Activated T-cell treated with anti-CD3 and anti-CD28 coated beads, Interleukin-2, amount 50 U/mL, for 48 hours (primary cell): ENCODE results near the gene CIAO3.
"Not testable (repeated sequence)": the region's sequence is repeated elsewhere in the genome, so short reads cannot be mapped to it uniquely, and the experiment has no call there.

Source experiments
- DNase-seq, 2 experiments: peaks; one replicate each; pipeline ENCODE4 v3.0.0-alpha.2; 2020

Gene CIAO3

DNA sequence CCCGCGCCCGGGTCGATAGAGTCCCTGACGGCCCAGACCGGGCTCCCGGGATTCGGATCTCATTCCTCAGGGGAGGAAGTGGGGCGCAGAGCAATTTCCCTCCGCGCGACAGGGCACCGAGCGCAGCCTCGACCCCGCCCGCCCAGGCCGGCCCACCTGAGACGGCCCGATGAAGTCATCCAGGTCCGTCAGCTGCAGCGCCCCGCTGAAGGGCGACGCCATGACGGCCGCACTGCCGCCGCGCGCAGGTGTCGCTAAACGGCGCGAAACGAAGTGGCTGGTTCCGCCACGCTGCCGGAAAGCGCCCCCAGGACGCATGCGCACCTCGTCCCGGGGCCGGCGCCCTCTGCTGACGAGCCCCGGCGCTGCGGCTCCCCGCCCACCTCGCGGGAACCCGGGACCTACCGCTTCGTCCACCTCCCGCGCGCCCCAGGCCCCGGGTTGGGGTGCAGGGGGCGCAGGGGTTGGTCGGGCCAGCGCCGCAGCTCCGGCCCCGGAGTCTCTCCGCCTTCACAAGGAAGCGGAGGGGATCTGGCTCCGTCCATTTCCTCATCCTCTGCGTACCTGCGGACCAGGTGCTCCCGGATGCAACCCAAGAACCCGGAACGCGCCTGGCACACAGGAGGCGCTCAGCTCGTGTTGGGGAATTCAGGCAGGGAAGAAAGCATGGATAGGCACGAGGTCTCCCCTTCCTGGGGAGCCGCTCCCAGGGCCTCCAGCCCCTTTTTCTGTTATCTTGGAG, at the start of gene CIAO3:
CIAO3 (minus strand) TSS at position 234 of the 742 bp plus-strand sequence; CDS start at position 222, 12 bp downstream.
- DNase-seq, result peak; percentile 95 to 96

DNA sequence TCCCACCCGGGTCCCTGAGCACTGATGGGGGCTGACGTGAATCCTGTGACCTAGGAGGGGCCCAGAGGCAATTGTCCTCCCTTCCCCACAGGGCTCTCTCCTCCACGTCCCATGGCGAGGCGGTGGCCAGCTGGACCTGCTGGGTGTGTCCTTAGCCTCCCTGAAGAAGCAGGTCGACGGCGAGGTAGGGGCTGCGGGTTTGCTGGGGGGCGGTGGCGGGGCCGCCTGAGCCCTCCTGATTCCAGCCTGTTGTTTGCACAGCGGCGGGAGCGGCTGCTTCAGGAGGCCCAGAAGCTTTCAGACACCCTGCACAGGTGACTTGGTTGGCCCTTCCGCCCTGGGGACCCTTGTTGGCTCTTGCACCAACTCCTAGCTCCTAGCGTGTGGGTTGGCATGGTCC, 49.3 kb upstream of the CIAO3 start:
- DNase-seq, result no peak

DNA sequence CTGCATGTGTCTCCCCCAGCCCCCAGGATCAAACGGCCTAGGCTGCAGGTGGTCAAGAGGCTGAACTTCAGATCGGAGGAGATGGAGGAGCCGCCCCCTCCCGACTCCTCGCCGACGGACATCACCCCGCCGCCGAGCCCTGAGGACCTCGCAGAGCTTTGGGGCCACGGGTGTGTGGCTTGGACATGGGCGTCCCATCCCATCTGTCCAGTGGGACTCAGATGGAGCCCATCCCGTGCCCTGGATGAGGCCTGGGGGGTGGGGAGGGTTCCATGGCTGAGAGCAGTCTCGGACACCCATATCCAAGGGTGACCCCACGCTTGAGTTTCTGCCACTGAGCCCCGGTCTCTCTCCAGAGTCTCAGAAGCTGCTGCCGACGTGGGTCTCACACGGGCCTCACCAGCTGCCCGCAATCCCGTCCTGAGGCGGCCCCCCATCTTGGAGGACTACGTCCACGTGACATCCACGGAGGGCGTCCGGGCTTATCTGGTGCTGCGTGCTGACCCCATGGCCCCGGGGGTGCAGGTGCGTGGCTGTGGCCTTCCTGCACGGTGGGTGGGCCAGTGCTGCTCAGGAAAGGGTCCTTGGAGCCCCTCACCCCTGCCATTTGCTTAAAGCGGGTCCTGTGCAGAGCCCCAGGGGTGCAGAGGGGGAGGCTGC, 48.5 kb upstream of the CIAO3 start:
- no peak for DNase-seq

DNA sequence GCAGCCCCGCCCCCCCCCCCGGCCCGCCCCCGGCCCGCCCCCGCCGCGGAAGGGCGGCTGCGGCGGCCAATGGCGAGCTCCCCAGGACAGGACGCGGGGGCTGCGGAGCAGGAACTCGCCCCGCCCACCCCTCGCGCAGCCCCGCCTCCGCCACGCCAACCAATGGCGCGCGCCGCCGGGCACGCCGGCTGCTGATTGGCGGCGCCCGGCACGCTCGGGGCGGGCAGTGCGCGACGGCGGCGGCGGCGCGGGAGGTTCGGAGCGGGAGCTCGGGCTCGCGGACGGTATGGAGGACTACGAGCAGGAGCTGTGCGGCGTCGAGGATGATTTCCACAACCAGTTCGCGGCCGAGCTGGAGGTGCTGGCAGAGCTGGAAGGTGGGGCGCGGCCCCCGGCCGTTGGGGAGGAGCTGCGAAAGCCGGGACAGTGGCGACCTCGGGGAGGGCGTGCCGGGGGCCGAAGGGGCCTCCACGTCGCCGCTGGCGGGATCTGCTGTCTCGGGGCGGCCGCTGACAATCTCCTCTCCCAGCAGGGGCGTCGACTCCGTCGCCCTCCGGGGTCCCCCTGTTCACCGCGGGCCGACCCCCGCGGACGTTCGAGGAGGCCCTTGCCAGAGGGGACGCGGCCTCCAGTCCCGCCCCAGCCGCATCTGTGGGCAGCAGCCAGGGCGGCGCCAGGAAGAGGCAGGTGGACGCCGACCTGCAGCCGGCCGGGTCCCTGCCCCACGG, 47.8 kb upstream of the CIAO3 start, which contains the start of gene CHTF18:
CHTF18 (plus strand) TSS at position 222 of the 728 bp plus-strand sequence; CDS start at position 287, 65 bp downstream.
- peak; percentile 94 to 97 for DNase-seq

DNA sequence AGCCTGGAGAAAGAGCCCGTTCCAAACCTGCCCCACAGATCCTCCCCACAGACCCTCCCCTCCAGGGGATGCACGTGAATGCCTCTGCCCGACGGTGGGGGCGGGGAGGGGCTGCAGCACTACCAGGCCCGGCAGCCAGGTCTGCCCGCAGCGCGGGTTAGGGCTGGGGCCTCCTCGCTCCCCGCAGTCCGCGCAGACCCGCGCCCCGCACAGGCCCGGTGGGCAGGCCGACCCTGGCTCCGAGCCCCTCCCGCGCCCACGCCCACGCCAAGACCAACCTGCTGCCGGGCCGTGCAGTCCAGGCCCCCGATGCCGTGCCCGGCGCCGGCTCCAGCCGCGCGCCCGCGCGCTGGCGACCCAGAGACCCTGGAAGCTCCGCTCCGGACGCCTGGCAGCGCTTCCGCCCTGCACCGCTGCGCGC, 47.2 kb upstream of the CIAO3 start, which contains the start of gene RPUSD1:
RPUSD1 (minus strand) TSS at position 404 of the 421 bp plus-strand sequence. CDS start 644 bp downstream, outside the sequence.
- no peak for DNase-seq

DNA sequence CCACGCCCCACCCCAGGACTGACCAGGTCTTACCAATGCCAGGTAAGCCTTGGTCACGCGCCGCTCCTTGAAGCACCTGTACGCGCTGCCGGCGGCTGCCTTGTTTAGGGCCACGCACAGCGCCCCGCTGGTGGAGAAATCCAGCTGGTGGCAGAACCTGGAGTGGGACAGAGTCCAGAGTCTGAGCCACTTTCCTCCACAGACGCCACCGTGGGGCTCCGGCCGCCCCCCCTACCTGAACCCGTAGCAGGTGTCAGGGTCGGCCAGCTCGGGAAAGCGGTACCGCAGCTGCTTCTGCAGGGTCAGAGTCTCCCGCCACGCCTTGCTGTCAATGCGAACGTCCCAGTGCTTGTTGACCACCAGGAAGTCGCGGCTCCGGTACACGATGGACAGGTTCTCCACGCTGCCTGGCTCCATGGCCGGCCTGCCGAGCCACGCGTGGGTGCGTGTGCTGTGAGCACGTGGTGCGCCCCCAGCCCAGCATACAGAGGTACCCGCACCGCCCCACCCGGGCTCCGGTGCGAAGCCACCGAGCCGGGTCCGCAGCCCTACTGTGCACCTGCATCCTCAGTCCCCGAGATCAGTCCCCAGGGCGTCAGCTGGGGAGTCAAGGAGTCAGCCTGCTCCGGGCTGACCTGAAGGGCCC, 46.6 kb upstream of the CIAO3 start:
- no peak for DNase-seq

DNA sequence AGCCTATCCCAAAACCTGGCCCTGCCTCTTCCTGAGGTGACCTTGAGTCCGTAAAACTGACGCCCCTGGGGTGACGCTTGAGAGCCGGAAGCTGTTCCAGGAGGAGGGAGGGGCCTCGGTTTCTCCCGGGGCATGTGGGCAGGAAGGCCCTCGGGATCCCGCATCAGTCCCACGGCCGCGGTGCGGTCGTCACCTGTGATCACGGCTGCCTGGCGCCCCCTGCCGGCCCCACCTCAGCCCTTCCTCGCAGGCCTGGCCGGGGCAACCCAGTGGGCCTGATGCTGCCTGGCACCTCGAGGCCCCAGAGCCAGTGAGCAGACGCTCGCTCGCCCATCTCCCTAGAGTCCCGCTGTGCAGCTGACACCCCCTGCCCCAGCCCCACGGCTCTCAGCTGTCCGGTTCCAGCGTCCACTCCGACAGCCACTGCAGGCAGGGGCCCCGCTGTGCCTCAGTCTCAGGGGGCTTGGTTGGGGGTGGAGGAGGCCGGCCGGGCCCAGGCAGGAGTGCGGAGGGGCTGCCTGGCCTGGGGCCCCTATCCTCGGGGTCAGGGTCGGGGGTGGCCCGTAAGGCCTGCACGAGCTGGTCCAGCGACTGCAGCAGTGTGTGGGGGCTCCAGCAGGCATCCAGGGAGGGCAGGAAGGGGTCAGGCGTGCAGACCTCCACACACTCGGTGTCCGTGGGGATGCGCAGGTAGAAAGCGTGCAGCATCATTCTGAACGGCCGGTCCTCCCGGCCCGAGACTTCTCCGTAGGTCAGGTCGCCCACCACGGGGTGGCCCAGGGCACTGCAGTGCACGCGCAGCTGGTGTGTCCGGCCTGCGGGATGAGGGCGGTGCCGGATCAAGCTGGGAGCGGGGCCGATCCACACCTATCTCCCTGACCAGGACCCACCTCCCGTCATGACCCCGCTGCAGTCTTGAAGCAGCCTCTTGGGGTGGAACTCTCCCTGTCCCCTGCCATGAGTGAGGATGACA, 45.1 kb upstream of the CIAO3 start:
- DNase-seq, result peak; percentile 85 to 88

DNA sequence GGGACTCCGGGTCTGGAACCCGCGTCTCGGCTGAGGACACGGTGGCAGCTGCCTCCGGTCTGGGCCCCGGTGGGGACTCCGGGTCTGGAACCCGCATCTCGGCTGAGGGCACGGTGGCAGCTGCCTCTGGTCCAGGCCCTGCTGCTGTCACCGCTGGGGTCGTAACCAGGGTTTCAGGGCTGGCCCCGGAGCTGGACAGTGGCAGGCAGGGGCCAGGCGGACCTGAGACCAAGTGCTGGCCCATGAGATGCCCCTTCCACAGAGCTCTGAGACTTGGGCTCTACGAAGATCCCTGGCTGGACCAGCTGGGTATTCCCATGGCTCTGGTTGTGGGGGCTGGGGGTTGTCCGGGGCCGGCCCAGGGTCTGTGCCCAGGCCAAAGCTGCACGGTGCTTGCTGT, 43.6 kb upstream of the CIAO3 start:
- no peak for DNase-seq

DNA sequence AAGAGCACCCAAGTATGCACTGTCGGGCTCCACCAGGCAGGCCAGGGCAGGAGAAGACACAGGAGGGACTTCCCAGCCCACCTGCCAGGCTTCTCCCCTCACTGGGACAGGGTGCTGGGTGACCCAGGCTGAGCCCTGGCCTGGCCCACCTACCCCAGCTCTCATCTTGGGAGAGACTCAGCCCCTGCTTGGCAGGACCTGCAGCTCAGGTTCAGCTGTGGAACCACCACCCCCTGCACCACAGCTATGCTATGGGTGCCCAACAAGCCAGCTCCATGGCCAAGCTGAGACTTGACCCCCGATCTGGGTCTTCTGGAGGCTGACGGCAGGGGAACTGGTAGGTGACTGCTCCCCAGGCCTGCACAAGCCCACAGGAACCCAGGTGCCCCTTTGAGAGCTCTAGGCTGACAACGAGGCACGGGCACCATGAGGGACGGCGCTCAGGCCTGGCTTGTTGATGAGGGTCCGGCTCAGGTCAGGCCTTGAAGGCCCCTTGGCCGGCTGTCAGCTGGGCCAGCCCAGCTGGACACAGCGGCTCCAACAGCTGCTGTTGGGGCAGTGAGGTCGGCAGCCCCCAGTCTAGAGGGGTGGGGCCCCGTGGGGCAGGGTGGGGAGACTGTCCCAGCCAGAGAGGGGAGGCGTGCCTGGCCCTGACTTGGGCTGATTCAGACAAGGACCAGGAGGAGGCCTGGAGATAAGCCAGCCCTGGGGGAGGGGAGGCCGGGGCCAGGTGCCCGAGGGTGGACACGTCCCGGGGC, 42.8 kb upstream of the CIAO3 start:
- no peak for DNase-seq

DNA sequence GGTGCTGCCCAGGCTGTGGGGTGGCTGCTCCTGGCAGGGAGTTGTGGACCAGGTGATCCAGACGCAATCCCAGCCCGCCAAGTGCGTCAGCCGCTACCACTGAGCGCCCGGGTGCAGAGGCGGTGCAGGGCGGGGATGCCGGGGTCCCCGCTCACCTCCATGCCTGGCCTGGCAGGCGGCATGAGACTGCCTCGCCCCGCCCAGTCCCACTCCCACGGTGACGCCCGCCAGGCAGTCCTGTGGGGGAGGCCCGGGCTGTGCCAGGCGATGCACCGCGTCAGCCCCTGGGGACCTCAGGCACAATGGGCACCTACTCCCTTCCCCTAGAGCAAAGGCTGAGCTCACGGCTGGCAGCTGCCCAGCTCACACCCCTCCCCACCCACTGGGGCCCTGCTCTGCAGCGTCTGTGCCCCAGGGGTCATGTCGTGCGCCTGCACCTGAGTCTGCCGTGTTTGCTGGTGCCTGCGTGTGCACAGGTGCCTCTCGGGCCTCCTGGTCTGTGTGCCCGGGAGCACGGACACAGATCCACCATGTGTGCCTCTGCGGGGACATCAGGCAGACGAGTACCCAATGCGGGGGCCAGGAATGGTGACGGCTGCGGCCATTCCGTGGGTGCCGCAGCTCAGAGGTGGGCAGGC, 42.1 kb upstream of the CIAO3 start:
- DNase-seq, result no peak

DNA sequence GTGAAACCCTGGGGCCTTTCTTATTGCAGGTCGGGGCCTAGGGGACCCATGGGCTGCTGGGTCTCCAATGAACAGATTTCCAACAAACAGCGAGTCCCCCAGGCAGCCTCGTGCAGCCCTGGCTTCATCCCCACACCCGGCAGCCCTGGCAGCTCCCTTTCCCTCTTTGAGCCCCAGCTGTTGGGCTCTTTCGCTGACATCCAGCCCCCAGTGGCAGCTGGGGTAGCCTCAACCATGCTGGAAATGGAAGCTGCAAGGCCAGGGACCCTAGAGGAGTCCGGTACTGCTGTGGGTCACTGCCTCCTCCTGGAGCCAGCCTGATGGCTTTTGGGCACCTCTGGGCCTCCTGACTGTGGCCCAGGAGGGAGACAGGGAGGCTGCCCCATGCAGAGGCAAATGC, 41.5 kb upstream of the CIAO3 start:
- DNase-seq, result no peak

DNA sequence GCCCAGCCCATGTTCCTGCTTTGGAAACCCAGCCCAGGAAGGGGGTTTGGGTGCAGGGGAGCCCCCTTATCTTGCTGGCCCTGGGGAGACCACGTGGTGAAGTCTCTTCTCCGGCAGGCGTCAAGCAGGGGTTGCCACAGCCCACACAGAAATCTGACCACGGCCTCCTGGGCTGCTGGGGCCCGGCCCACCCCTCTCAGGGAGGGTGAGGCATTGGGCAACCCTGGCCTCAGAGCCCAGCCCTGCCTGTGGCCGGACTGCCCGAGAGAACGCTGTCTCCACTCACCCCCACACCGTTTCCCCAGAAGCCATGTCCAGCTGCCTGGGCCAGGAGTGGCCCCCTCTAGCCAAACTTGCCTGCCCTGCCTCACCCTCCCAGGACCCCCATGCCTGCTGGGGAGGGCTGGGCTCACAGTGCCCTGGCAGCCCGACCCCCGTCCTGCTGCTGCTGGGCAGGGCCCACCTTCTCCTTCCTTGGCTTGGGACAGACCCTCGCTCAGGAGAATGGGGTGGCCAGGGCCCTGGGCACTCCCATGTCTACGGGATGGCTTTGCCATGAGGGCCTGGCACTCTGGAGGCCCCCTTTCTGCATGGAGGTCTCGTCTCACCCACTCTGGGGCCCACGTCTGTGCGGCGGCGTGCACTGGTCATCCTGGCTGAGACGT, 40.7 kb upstream of the CIAO3 start:
- no peak for DNase-seq

DNA sequence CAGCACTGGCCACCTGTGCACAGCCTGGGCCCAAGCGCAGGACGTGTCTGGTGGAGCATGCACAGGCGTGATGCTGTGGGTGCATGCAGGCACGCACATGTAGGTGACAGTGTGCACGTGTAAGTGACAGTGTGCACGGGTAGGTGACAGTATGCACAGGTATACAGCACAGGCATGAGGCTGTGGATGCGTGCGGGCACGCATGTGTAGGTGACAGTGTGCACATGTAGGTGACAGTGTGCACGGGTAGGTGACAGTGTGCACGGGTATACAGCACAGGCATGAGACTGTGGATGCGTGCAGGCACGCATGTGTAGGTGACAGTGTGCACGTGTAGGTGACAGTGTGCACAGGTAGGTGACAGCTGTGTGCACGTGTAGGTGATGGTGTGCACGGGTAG, 39.5 kb upstream of the CIAO3 start:
- no peak for DNase-seq

DNA sequence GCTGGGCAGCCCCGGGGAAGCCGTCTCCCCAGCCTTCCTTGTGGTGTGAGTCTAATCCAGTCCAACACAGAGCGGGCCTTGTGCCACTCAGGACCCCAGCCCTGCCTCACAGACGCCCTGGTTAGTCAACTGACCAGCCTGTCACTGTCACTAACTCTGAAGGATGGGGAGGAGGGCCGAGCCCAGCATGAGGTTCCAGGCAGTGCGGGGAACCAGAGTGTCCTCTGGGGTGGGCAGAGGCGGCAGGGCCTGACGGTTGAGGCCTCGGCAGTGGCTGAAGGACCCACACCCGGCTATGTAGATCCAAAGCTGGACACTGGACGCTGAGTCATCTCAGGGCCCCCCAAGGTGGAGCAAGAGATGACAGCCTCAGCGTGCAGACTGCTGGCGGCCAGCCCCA, 38.8 kb upstream of the CIAO3 start:
- DNase-seq, result no peak

DNA sequence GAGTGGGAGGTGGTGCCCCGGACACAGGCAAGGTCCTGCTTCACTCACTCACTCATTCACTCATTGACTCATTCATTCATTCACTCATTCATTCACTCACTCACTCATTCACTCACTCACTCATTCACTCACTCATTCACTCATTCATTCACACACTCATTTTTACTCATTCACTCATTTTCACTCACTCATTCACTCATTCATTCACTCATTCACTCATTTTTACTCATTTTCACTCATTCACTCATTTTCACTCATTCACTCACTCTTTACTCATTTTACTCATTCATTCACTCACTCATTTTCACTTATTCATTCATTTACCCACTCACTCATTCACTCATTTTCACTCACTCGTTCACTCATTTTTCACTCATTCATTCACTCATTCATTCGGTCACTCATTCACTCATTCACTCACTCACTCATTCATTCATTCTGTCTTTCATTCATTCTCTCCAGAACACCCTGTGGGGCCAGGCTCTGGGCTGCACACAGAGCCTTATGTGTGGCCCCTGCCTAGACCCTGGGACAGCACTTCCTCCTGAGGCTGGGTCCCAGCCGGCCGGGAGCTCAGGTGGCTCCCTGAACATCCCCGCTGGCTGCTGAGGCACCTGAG, 38.2 kb upstream of the CIAO3 start:
- DNase-seq, result no peak

DNA sequence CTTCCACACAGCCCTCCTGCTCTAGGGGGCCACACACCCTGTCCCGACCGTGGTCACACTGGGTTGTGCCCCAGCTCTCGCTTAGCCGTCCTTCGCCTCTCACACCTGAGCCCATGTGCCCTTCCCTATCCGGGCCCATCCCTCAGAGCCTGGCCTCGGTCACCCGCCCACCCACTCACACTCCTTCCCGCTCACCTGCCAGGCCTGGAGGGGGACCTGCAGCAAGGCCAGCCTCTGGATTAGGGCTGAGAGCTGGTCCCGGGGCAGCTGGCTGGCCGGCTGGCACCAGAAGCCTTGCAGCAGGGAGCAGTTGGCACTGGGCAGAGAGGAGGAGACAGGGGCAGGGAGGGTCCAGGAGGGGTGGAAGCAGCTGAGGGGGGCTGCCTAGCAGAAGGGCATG, 37.6 kb upstream of the CIAO3 start:
- DNase-seq, result no peak

DNA sequence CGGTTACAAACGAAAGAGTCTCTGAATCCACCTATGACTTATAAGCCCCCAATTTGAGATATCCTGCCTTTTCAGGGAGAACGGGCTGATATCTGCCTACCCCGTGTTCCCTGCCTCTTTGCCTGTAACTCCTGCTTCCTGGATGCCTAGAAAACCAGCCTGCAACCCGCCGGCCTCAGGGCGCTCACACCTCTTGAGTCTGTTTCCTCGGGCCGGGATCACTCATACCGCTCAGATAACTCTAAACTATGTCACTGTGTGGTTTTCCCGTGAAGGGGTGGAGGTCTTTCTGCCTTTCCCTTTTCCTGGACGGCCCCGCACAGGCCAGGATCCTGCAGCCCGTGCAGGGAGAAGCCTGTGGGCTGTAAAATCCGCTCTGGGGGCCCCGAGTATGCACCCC, 37.0 kb upstream of the CIAO3 start:
- no peak for DNase-seq

DNA sequence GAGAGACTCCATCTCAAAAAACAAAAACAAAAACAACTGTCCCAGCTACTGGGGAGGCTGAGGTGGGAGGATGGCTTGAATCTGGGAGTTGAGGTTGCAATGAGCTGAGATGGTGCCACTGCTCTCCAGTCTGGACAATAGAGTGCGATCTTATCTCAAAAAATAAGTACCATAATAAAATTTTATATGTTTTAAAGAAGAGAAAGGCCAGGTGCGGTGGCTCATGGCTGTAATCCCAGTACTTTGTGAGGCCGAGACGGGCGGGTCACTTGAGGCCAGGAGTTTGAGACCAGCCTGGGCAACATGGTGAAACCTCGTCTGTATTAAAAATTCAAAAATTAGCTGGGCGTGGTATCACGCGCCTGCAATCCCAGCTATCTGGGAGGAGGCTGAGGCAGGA, 36.0 kb upstream of the CIAO3 start:
- DNase-seq, result no peak

DNA sequence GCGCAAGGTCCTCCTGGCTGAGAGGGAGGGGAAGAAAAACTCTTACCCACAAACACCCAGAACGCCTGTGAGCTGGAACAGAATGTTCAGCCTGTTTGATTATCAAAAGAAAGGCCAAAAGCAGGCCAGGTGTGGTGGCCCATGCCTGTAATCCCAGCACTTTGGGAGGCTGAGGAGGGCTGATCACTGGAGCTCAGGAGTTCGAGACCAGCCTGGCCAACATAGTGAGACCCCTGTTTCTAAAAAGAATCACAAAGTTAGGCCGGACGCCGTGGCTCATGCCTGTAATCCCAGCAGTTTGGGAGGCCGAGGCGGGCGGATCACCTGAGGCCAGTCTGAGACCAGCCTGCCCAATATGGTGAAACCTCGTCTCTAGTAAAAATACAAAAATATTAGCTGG, 35.5 kb upstream of the CIAO3 start:
- DNase-seq, result not testable (repeated sequence)
